Amniotic epithelial cell (primary cell): ENCODE results near the gene KLHL13.
"Not testable (repeated sequence)": the region's sequence is repeated elsewhere in the genome, so short reads cannot be mapped to it uniquely, and the experiment has no call there.

Experiments
- DNase-seq: peaks from one replicate; pipeline ENCODE4 v3.0.0-alpha.2; 2010; ENCODE audit warnings: low read depth

KLHL13 gene

GRCh38 chrX:117992192-117992723, 124.4 kb downstream of the KLHL13 start:
- no peak for DNase-seq

GRCh38 chrX:117990438-117990837, 126.2 kb downstream of the KLHL13 start:
- no peak for DNase-seq

GRCh38 chrX:117989512-117989911, 127.1 kb downstream of the KLHL13 start:
- no peak for DNase-seq

DNA sequence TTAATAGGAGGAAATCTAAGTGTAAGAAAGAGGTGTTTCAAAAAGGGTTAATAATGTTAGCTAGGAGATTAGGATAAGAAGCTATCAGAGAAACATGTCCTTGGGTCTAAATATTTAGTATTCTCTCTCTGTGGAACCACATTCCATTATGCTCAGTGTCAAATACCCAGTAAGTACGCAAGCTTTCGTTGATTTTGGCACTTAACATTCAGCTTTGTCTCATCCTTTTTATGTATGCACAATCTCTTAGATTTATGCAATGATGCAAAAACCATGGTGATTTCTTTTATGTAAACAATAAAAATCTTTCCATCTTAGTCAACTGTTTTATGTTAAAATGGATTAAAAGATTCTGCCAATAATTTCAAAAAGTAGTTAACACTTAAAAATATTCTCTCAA, 129.2 kb downstream of the KLHL13 start:
- no peak for DNase-seq

DNA sequence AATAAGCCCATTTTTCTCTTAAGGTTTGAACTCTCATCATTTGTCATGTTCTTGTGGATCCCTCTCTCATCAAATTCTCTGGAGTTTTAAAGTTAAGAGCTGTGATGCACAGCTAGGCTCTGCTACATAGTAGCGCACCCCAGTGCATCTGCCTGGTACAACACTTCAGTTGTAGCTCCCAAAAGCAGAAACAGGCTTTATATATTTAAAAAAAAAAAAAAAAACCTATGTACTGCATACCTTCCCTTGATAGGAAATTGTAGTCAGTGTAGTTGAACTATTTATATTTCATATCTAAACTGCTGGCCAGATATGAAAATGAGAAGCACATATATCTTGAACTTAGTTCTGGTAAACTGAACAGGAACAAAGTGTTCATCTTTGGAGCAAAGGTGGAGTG, 131.4 kb downstream of the KLHL13 start:
- no peak for DNase-seq

- DNase-seq, result no peak
Observed at GRCh38 chrX:117982694-117983392, 133.8 kb downstream of the KLHL13 start.

- DNase-seq, result no peak
Observed at GRCh38 chrX:117978402-117978801, 138.2 kb downstream of the KLHL13 start.

DNA sequence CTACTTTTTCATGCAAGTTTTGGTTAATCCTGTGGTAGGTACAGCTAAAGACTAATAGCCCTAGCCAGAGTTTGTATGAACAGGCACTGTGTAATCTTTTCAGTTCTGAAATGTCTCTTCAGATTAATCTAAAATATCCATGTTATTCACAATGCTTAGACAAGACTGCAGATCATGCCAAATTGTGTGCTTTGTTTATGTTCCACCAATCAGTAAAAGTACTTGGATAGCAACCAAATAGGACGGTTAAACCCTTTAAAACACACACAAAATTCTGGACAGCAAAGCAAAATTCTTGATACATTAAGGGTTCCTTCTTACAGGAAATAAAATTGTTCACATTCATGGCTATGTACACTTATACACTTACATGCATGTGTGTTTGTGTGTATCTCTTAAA, 139.1 kb downstream of the KLHL13 start:
- DNase-seq, result no peak

GRCh38 chrX:117973110-117973807, 143.4 kb downstream of the KLHL13 start:
- DNase-seq, result no peak

DNA sequence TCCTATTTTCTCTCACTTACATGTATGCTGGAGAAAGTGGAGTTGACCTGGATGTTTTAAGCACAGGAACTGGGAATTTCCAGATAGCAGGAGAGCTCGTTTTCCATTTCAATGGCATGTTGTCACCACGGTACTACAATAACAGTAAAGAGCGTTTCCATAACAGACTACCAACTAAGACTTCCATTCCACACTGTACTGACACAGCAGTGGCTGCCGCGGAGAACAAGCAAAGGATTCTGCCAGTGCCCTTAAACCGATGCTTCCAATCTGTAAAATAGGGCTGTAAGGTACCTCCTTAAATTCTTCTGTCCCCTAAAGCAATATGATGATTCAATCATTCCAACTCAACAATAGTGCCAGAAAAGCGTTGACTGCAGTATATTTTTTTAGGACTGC, 143.9 kb downstream of the KLHL13 start:
- DNase-seq, result no peak

GRCh38 chrX:117969782-117970181, 146.8 kb downstream of the KLHL13 start:
- DNase-seq, result no peak

GRCh38 chrX:117969328-117969727, 147.3 kb downstream of the KLHL13 start:
- no peak for DNase-seq

- DNase-seq, result no peak
Observed at GRCh38 chrX:117959045-117959444, 157.6 kb downstream of the KLHL13 start.

DNA sequence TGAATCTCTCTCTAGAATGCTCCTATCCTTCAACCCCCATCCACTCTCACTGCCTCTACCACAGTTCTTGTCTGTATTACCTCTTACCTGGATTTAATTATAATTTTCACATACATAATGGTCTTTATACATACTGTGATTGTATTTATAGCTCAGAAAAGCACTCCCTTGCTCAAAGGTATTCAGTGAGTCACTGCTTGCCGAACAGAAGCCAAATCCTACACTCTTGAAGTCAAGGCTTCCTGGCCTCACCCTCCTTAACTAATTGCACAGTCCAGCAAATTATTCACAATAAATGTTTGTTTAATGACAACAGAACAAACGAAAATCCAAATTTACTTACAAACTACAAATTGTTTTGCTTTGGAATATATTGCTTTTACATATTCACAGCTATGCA, 159.5 kb downstream of the KLHL13 start:
- no peak for DNase-seq

DNA sequence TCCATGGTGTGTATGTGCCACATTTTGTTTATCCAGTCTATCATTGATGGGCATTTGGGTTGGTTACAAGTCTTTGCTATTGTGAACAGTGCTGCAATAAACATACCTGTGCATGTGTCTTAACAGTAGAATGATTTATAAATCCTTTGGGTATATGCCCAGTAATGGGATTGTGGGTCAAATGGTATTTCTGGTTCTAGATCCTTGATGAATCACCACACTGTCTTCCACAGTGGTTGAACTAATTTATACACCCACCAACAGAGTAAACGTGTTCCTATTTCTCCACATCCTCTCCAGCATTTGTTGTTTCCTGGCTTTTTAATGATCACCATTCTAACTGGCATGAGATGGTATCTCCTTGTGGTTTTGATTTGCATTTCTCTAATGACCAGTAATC, 177.3 kb downstream of the KLHL13 start:
- not testable (repeated sequence) for DNase-seq

- no peak for DNase-seq
Observed at GRCh38 chrX:117936118-117936517, 180.5 kb downstream of the KLHL13 start.

DNA sequence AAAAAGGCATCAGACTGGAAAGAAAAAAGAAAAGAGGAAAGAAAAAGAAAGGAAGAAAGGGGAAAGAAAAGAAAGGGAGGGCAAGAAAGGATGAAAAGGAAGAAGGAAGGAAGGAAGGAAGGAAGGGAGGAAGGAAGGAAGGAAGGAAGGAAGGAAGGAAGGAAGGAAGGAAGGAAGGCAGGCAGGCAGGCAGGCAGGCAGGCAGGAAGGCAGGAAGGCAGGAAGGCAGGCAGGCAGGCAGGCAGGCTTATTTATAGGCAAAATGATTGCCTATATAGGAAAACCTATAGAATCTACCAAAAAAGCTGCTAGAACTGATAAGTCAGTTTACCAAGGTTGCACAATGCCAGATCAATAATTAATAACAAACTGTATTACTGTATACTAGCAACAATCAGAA, 186.5 kb downstream of the KLHL13 start:
- not testable (repeated sequence) for DNase-seq

DNA sequence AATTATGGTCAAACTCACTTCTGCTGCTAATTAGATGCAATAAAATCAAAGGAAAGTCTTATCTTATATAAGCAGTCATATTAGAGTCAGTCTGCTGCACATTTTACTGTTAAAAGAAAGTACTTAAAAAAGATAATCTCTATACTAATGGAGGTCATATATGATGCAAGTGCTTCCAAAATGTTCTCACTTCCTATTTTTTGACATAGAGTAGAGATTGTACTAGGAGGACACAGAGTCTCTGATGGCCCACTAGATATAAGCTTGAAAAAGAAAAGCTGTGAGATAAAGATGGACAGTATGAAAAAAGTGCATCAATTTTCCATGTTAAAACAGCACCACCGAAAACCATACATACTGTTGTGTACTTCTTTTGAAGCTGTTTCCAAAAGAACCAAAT, 196.9 kb downstream of the KLHL13 start:
- no peak for DNase-seq

- no peak for DNase-seq
Observed at GRCh38 chrX:117910216-117910615, 206.4 kb downstream of the KLHL13 start.

- DNase-seq, result no peak
Observed at GRCh38 chrX:117898226-117898625, 218.4 kb downstream of the KLHL13 start.

DNA sequence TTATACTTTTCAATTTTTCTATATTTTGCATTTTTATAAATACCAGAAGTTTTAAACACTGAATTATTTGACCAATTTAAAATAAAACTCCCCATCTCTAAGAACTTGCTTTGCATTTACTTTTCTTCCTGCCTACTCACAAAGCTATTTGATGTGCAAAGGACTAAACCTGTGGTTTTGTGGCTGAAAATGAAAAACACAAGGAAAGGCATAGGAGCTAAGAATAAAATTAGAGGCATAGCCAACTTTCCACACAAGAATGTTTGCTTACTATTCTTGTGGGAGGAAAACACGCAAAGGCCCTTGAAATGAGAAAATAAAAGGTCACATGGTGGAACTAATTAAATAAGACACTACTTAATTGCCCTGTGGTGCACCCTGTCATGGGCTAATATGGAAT, 221.2 kb downstream of the KLHL13 start:
- no peak for DNase-seq

DNA sequence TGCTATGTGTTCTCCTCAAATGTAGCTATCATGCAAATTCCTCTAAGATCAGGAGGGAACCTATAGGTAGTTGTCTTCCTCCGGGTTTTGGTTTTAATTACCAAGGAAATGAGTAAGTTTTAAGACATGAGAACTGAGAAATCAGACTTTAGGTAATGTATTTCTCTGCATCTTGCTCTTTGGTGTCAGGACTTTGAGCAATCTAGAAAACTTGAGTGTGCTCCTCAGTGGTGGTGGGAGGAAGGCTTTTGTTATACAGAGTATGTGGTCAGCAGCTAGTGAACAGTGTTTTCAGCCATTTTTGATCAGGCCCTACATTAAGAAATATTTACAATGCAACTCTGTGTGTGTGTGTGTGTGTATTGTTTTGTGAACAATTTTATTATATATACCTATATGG, 224.1 kb downstream of the KLHL13 start:
- no peak for DNase-seq

GRCh38 chrX:117871796-117872195, 244.8 kb downstream of the KLHL13 start:
- DNase-seq, result no peak

GRCh38 chrX:117860517-117860916, 256.1 kb downstream of the KLHL13 start:
- no peak for DNase-seq
